Measurements from ENCODE around the gene DEAF1.

GRCh38 chr11:721247-721740, 26.3 kb upstream of the DEAF1 start:
- TF ChIP-seq EP300 (IDR thresholded peaks at IDR 0.05) (no peak), POLR2A (IDR thresholded peaks at IDR 0.05) (no peak)
- TF ChIP-seq, protein P1, sequence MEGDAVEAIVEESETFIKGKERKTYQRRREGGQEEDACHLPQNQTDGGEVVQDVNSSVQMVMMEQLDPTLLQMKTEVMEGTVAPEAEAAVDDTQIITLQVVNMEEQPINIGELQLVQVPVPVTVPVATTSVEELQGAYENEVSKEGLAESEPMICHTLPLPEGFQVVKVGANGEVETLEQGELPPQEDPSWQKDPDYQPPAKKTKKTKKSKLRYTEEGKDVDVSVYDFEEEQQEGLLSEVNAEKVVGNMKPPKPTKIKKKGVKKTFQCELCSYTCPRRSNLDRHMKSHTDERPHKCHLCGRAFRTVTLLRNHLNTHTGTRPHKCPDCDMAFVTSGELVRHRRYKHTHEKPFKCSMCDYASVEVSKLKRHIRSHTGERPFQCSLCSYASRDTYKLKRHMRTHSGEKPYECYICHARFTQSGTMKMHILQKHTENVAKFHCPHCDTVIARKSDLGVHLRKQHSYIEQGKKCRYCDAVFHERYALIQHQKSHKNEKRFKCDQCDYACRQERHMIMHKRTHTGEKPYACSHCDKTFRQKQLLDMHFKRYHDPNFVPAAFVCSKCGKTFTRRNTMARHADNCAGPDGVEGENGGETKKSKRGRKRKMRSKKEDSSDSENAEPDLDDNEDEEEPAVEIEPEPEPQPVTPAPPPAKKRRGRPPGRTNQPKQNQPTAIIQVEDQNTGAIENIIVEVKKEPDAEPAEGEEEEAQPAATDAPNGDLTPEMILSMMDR (IDR thresholded peaks at IDR 0.05) = no peak

Data from suprapubic skin (tissue), 3 donors.